HS-5 (cell line): ENCODE measurements around the gene BBOX1.
"Not testable (repeated sequence)": the region's sequence is repeated elsewhere in the genome, so short reads cannot be mapped to it uniquely, and the experiment has no call there.

Source experiments
- DNase-seq: peaks from one replicate; pipeline ENCODE4 v3.0.0-alpha.2; 2012; ENCODE audit warnings: low read depth

Gene BBOX1

DNA sequence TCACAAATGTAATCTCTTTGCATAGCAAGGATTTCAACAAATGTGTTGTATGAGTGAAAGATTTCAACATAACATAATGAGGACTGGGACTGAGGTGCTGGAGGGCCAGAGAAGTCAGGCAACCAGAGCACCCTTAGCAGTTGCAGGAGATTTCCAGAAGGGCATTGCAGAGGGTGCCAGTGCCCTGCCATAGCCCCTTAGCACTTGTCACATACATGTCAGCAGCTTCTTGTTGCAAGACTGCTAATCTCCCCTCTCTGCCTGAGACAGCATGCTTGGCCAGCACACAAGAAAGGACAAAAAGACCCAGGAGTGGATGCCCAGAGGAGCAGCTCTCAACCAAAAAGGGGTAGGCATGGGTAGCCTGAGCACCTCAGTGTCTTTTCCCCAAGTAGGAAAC is 43.2 kb downstream of the BBOX1 start:
- no peak for DNase-seq

DNA sequence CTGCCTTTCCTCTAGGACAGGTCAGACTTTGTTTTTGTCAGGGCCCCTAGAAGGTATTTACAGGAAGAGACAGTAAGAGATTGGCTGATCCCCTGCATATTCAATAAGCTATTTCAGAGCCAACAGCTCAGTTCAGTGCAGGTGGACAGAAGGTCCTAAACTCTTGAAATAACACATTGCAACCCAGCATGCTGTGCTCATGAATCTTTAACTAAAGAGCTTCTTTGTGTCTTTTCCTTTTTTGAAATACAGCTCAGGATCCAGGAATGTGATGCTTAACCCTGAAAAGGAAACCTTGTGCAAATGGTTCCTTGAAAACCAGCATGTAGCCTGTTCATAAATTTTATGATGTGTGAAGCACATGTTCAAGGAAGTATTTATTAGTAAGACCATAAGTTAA is 43.9 kb downstream of the BBOX1 start:
- no peak for DNase-seq

DNA sequence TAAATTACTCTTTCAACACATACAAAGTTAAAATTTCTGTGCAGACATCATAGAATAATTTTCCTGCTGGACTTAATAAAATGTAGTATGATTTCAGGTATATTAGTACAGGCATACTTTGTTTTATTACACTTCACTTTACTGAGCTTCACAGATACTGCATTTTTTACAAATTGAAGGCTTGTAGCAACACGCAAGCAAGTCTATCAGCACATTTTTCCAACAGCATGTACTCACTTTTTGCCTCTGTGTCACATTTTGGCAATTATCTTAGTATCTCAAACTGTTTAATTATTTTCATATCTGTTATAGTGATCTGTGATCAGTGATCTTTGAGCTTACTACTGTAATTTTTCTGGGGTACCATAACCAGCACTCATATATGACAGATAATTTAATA is 44.5 kb downstream of the BBOX1 start:
- DNase-seq, result no peak

DNA sequence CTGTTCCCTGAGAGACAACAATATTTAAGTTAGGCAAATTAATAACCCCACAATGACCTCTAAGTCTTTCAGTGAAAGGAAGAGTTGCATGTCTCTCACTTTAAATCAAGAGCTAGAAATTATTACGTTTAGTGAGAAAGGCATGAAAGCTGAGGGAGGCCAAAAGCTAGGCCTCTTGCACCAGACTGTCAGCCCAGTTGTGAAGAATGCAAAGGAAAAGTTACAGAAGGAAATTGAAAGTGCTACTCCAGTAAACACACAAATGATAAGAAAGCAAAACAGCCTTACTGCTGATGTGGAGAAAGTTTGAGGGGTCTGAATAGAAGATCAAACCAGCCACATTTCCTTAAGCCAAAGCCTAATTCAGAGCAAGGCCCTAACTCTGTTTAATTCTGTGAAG is 45.0 kb downstream of the BBOX1 start:
- DNase-seq, result no peak

GRCh38 chr11:27087432-27087831 is 46.8 kb downstream of the BBOX1 start:
- no peak for DNase-seq

DNA sequence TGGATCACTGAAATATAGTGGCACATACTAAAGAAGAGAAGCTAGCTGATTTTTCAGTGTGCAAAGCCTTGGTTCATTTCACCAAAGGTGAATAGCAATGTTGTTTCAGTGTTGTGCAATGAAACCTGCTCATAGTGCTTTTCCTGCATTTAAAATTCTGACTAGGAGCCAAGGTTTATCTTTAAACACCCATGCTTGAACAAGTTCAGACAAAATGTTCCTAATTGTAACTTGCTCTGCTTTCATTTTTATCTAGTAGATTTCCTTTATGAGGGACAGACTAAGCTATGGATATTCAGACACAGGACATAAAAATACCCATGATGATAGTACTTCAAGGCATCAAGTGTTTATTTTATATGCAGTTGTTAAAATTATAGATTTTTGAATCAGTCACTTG is 47.7 kb downstream of the BBOX1 start:
- DNase-seq, result no peak

DNA sequence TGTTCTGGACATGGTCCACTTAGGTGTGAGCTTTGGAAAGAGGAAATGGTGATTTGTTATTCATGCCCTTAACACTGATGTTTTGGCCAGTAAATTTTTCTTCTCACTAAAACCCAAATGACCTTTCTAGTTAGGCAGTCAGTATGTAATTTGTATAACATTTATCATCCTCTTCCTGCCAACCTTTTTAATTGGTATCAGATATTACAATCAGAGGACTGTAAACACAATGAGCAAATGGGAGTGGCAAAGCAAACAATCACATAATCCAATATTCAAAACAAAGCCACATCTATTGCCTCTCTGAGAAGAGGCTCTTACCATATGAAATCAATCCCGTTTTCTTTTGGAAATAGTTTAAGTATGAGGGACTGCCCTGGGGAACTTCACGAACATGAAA is 49.1 kb downstream of the BBOX1 start:
- no peak for DNase-seq

- DNase-seq, result not testable (repeated sequence)
Observed at GRCh38 chr11:27090357-27090948, 49.8 kb downstream of the BBOX1 start.

- DNase-seq, result no peak
Observed at GRCh38 chr11:27094120-27094519, 53.5 kb downstream of the BBOX1 start.

DNA sequence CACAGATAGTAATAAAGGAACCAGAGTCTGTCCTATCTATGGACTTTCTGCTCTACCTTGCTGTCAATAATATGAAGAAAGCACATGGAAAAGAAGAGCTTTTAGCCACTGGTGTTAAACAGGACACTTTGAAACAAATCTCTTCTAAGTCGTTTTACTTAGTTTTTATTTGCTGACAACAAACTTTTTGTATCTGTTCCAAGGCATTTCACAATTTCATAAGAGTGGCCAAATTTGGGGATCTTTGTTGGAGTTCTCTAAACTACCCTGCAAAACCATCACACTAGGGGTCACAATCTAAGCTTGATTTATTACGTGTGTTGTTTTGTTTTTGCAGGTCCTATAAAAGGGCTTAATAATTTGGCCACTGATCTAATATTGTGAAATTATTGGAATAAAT is 54.4 kb downstream of the BBOX1 start:
- no peak for DNase-seq

DNA sequence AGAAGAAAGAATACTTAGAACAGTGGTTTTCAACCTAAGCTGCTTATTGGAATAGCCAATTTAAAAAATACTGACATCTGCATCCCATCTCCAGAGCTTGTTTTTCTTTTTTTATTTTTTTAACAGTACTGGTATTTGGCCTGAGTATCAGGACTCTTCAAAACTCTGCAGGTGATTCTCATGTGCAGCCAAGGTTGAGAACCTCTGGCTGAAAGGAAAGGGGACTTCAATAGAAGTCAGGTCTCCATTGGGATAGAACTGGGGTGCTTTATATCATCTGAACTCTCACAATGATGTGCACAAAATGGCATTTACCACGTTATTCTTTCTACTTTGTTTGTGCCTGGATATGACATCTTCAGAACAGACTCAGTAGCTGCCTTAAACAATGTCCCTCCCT is 55.3 kb downstream of the BBOX1 start:
- DNase-seq, result no peak

DNA sequence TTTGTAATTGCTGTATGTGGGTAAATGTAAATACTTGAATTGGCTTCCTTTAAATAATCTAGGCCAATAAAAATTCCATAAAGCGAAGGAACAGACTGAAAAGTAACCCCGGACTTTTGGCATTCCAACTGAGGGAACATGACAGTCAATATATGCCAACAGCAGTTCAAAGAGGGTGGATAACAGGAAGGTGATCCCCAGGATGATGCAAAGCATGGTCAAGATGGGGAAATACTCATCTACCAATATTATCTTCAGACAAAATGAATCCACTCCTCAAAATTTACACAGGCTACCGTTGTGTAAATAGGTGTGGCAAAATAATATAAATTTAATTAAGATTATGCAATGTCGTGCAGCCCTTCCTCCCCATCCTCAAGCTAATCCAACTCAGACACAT is 56.9 kb downstream of the BBOX1 start:
- DNase-seq, result no peak

DNA sequence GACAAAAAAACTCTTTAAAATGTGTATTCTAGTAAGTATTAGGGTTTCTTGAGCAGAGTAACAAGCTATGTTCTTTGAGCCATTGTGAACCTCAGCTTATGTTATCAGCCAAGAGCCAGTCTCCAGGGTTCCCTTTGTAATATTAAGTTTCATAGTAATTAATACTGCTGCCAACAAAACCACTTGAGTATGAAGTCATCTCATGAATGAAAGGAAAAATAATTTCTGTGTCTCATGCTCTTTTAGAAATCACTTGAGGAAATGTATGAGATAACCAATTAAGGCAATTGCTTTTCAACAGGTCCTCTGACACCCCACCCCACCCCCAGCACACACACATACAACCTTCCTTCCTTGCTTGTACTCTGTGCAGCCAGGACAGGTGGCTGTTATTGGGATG is 59.9 kb downstream of the BBOX1 start:
- no peak for DNase-seq

- DNase-seq, result no peak
Observed at GRCh38 chr11:27107548-27107947, 66.9 kb downstream of the BBOX1 start.

- DNase-seq, result no peak
Observed at GRCh38 chr11:27108809-27109208, 68.2 kb downstream of the BBOX1 start.

GRCh38 chr11:27111896-27112295 is 71.3 kb downstream of the BBOX1 start:
- no peak for DNase-seq

DNA sequence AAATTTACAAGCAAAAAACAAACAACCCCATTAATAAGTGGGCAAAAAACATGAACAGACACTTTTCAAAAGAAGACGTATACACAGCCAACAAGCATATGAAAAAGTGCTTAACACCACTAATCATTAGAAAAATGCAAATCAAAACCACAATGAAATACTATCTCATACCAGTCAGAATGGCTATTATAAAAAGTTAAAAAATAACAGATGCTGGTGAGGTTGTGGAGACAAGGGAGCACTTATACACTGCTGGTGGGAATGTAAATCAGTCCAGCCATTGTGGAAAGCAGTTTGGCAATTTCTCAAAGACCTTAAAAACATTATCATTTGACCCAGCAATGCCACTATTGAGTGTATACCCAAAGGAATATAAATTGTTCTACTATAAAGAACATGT is 72.3 kb downstream of the BBOX1 start:
- DNase-seq, result no peak

DNA sequence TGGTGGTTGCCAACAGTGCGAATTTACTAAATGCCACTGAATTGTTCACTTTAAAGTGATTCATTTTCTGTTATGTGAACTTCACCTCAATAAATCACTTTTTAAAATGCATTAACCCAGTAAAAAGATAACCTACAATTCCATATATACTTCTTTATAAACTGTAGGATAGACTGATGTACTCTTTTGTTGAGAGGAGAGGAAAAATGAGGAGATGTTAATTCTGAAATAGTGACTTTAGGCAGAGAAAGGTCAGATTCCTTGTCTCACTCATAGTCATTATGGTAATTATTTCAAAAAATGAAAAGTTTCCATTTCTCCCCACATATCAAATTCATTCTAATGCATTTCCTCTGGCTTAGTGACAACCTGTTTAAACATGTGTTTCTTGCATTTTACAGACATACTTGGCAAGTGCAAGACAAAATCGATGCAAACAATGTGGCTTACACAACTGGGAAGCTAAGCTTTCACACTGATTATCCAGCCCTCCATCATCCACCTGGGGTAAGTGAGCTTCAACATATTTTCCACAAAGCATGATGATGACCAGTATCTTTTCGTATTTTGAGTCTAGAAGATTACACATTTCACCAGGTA is 74.5 kb downstream of the BBOX1 start:
- no peak for DNase-seq

GRCh38 chr11:27116684-27117083 is 76.1 kb downstream of the BBOX1 start:
- DNase-seq, result no peak

- DNase-seq, result no peak
Observed at GRCh38 chr11:27118371-27118770, 77.8 kb downstream of the BBOX1 start.

GRCh38 chr11:27118949-27119348 is 78.3 kb downstream of the BBOX1 start:
- no peak for DNase-seq

- DNase-seq, result no peak
Observed at GRCh38 chr11:27119396-27119795, 78.8 kb downstream of the BBOX1 start.

DNA sequence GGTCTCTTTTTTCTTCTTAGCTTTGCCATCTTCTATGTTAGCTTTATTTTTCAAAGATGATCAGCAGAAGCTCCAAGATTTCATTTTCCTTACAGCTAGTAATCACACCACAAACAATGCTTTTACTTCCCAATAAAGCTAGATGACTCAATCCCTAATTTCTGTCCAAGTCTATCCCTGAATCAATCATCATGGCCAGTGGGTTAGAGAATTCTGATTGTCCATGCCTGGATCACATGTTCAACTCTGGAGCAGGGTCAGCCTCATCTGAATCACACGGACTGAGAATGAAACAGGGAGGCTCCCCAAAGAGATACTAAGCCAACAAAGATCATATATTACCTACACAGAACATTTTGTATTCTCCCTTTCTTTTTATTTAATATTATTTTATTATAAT is 79.6 kb downstream of the BBOX1 start:
- DNase-seq, result no peak

GRCh38 chr11:27122001-27122400 is 81.4 kb downstream of the BBOX1 start:
- DNase-seq, result no peak
